ENCODE results near the gene CHST8. TPM values are rescaled to one million over a fixed set of nuclear protein-coding genes. Genes with fewer than 3 reads are reported as not detected.

The CHST8 gene
- total and polyA plus RNA-seq, 12 donors = 0.13 to 0.50 (median 0.22) TPM; not detected in 3

- WGBS, 2 donors = 88 to 89% methylated on average over 11 of the region's 11 CpGs
- ATAC-seq = no peak
- intact Hi-C loops (cut with DNase I) = no loop called here
- Histone ChIP-seq H3K4me3 (no peak overlapping the region), H3K27me3 (peaks cover 0 to 21% (median 10%) of the 10 kb centered on the region in 7 donors), H3K4me1 (no peaks in the 10 kb centered on the region), H3K27ac (no peak overlapping the region), H3K36me3 (no peaks in the 10 kb centered on the region), H3K9me3 (peaks cover 0 to 3% (median 0%) of the 10 kb centered on the region in 11 donors)
- DNase-seq = no peak
- TF ChIP-seq CTCF (IDR thresholded peaks at IDR 0.05) = no peak
Measured at GRCh38 chr19:33703438-33703750, 81.6 kb downstream of the CHST8 start.

- TF ChIP-seq CTCF (IDR thresholded peaks at IDR 0.05) = no peak
Measured at GRCh38 chr19:33703821-33704220, 82.1 kb downstream of the CHST8 start.

GRCh38 chr19:33704271-33704670, 82.5 kb downstream of the CHST8 start:
- Histone ChIP-seq H3K36me3 (no peaks in the 10 kb centered on the region), H3K4me1 (no peaks in the 10 kb centered on the region), H3K9me3 (peaks cover 0 to 11% (median 0%) of the 10 kb centered on the region in 11 donors), H3K27me3 (peaks cover 0 to 19% (median 3%) of the 10 kb centered on the region in 7 donors), H3K27ac (no peak overlapping the region), H3K4me3 (no peak overlapping the region)
- intact Hi-C loops (cut with DNase I) = no loop called here
- ATAC-seq (no peak), DNase-seq (no peak)
- no peak for TF ChIP-seq CTCF (IDR thresholded peaks at IDR 0.05)
- WGBS, 2 donors = 61 to 89% methylated on average over 2 of the region's 2 CpGs

More at GRCh38 chr19:33703821-33704220, 82.1 kb downstream of the CHST8 start:
- 69 to 73% methylated on average over 8 of the region's 8 CpGs for WGBS, 2 donors
- H3K36me3 ChIP-seq = no peaks in the 10 kb centered on the region
- H3K4me1 ChIP-seq = no peaks in the 10 kb centered on the region
- ATAC-seq (no peak), DNase-seq (no peak)
- intact Hi-C loops (cut with DNase I) = no loop called here
- H3K27ac ChIP-seq = no peak overlapping the region
- no peak overlapping the region for H3K4me3 ChIP-seq
- peaks cover 0 to 21% (median 6%) of the 10 kb centered on the region in 7 donors for H3K27me3 ChIP-seq
- peaks cover 0 to 7% (median 0%) of the 10 kb centered on the region in 11 donors for H3K9me3 ChIP-seq

GRCh38 chr19:33705090-33705847, 83.5 kb downstream of the CHST8 start:
- DNase-seq = no peak
- H3K4me1 ChIP-seq = no peaks in the 10 kb centered on the region

More at GRCh38 chr19:33705090-33705847, 83.5 kb downstream of the CHST8 start:
- Histone ChIP-seq H3K4me3 (no peak overlapping the region), H3K27ac (no peak overlapping the region), H3K36me3 (no peaks in the 10 kb centered on the region), H3K27me3 (peaks cover 0 to 11% (median 0%) of the 10 kb centered on the region in 7 donors), H3K9me3 (peaks cover 0 to 21% (median 4%) of the 10 kb centered on the region in 11 donors)
- intact Hi-C loops (cut with DNase I) = no loop called here
- 73 to 76% methylated on average over 11 of the region's 11 CpGs for WGBS, 2 donors
- ATAC-seq = peak in 1 of 8 donors; percentile 47
- no peak for TF ChIP-seq CTCF (IDR thresholded peaks at IDR 0.05)

Measured in heart right ventricle (tissue), 16 donors.